OCI-LY7 (cell line): ENCODE data around the gene KLK13. TPM values are rescaled to one million over a fixed set of nuclear protein-coding genes. Genes with fewer than 3 reads are reported as not detected.

ENCODE experiments used
- BruUV-seq: library from RNA; stranded (reverse); fragments of 400-500 nt; replicated peaks from 2 replicates; lab custom pipeline; 2021; lab: Mats Ljungman, UMichigan
- CTCF ChIA-PET: fragments of 300-600 bp; sonication (Branson Sonifier 250); formaldehyde crosslinking; loops from one replicate; lab custom pipeline; 2022; ENCODE audit warnings: antibody characterized with exemption; ENCODE audit not compliant: unreplicated experiment; lab: Charles Lee
- POLR2A ChIA-PET: fragments of 300-600 bp; sonication (Branson Sonifier 250); formaldehyde crosslinking; loops from one replicate; lab custom pipeline; 2022; ENCODE audit warnings: antibody characterized with exemption; lab: Charles Lee
- DNase-seq: peaks from one replicate; pipeline ENCODE4 v3.0.0-alpha.2; 2015; ENCODE audit warnings: low spot score
- H2AFZ ChIP-seq: fragments of 200-600 bp; sonication (generic), shearing (Covaris generic); 2 replicates; pipeline ENCODE4 v1.6.1; 2014; ENCODE audit warnings: mild to moderate bottlenecking, antibody characterized with exemption, low read length, moderate library complexity
- H3K27ac ChIP-seq: fragments of 200-600 bp; sonication (generic); 2 replicates; pipeline ENCODE4 v1.5.1; 2014; ENCODE audit warnings: mixed run types, low read depth, mild to moderate bottlenecking, moderate library complexity, low read length, inconsistent platforms; ENCODE audit not compliant: poor library complexity, severe bottlenecking
- H3K36me3 ChIP-seq: fragments of 200-600 bp; sonication (generic); 2 replicates; pipeline ENCODE4 v1.6.1; 2014; ENCODE audit warnings: mild to moderate bottlenecking, antibody characterized with exemption, low read length, moderate library complexity, mixed read lengths; ENCODE audit not compliant: insufficient read depth
- H3K4me1 ChIP-seq: fragments of 200-600 bp; sonication (generic); 2 replicates; pipeline ENCODE4 v1.5.1; 2014; ENCODE audit warnings: mild to moderate bottlenecking, low read length; ENCODE audit not compliant: insufficient read depth, poor library complexity, severe bottlenecking
- H3K4me2 ChIP-seq: fragments of 200-600 bp; sonication (generic); 2 replicates; pipeline ENCODE4 v1.6.1; 2014; ENCODE audit warnings: mild to moderate bottlenecking, low read length
- H3K4me3 ChIP-seq: fragments of 200-600 bp; sonication (generic); 2 replicates; pipeline ENCODE4 v1.5.1; 2014; ENCODE audit warnings: mild to moderate bottlenecking, low read depth, low read length; ENCODE audit not compliant: poor library complexity, severe bottlenecking
- H3K79me2 ChIP-seq: fragments of 200-600 bp; sonication (generic); 2 replicates; pipeline ENCODE4 v1.6.1; 2016; ENCODE audit warnings: low read depth, mild to moderate bottlenecking, low read length, moderate library complexity, mixed read lengths; ENCODE audit not compliant: insufficient read depth
- H3K9me2 ChIP-seq: fragments of 200-600 bp; sonication (generic); 2 replicates; pipeline ENCODE4 v1.6.1; 2016; ENCODE audit warnings: mild to moderate bottlenecking, low read length, mixed read lengths; ENCODE audit not compliant: insufficient read depth
- H3K9me3 ChIP-seq: fragments of 200-600 bp; sonication (generic); 2 replicates; pipeline ENCODE4 v1.6.1; 2014; ENCODE audit warnings: mild to moderate bottlenecking, mixed run types, low read length, mixed read lengths
- H4K20me1 ChIP-seq: fragments of 200-600 bp; sonication (generic); 2 replicates; pipeline ENCODE4 v1.6.1; 2014; ENCODE audit warnings: mild to moderate bottlenecking, antibody characterized with exemption, low read length, moderate library complexity, mixed read lengths; ENCODE audit not compliant: insufficient read depth
- EZH2phosphoT487 ChIP-seq: fragments of 200-600 bp; sonication (generic); IDR thresholded peaks from 2 replicates; pipeline ENCODE4 v1.6.1; 2018; ENCODE audit warnings: low read depth, borderline replicate concordance, mild to moderate bottlenecking, mixed run types, antibody characterized with exemption, low read length, moderate library complexity, mixed read lengths
- intact Hi-C: fragments of 100-400 bp; cut with micrococcal nuclease; formaldehyde crosslinking; loops from one replicate; pipeline ENCODE4 v1.10.0; 2022; ENCODE audit not compliant: unreplicated experiment
- total RNA-seq, 2 experiments: library from RNA; depleted of rRNA in 1 of 2; stranded (reverse); fragments of >200 nt in 1 of 2; shearing (Covaris generic) in 1 of 2; gene quantifications; 2 replicates each; pipeline ENCODE4 v1.2.3, GENCODE V29; 2014 to 2022
- TF ChIP-seq, protein P1 (sequence below): fragments of 200-600 bp; sonication (generic); conservative IDR thresholded peaks from 2 replicates; pipeline ENCODE4 v1.5.1; 2014; ENCODE audit warnings: mild to moderate bottlenecking, antibody characterized with exemption, low read length, moderate library complexity, mixed read lengths

Gene KLK13
- total RNA-seq, 2 experiments from 2014 or later = not detected

DNA sequence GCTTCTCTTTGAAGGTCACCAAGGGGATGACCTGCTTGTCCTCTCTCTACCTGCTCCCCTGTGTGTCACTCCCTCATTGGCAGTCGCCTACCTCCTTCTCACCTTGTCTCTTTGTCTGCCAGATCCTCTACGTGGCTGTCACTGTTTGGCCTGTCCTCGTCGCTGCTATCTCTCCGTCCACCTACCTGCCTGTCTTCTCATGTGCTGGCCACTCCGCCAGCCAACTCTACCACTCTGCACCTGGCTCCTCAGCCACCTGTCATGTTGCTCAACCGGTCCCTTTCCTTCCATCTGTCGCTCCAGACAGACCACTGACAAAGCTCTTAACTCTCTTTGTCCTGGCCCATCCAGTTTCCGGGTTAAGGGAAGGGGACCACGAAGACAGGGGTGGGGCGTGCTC, 30.2 kb downstream of the KLK13 start, which contains the start of gene KLK12:
KLK12 (minus strand) TSS at position 299 of the 400 bp plus-strand sequence. CDS start 381 bp downstream, outside the sequence.
- no peaks in the 10 kb centered on the region for H3K9me2 ChIP-seq

DNA sequence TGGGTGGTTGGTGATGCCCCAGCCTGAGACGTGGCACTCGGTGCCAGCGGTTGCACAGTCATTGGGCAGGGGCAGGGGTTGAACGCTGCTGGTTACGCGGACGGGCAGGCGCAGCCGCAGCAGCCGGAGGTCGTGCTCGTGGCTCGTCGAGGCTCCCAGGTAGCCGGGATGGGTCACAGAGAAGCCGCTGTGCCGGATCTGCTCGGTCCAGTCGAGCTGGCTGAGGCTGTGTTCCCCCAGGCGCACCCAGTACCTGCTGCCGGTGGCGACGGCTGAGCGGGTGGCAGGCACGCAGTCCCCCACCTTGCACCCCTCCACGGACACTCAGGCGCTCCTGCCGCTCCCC, 33.0 kb downstream of the KLK13 start:
- Histone ChIP-seq H3K9me3 (no peaks in the 10 kb centered on the region), H3K4me2 (no peak overlapping the region), H3K79me2 (no peaks in the 10 kb centered on the region), H4K20me1 (no peaks in the 10 kb centered on the region), H3K36me3 (no peaks in the 10 kb centered on the region), H3K4me1 (no peaks in the 10 kb centered on the region), H3K9me2 (no peaks in the 10 kb centered on the region), H2AFZ (no peak overlapping the region), H3K4me3 (no peak overlapping the region), H3K27ac (no peak overlapping the region)
- no peak for DNase-seq
- POLR2A ChIA-PET = no interaction called here
- CTCF ChIA-PET = no interaction called here
- TF ChIP-seq, protein P1, sequence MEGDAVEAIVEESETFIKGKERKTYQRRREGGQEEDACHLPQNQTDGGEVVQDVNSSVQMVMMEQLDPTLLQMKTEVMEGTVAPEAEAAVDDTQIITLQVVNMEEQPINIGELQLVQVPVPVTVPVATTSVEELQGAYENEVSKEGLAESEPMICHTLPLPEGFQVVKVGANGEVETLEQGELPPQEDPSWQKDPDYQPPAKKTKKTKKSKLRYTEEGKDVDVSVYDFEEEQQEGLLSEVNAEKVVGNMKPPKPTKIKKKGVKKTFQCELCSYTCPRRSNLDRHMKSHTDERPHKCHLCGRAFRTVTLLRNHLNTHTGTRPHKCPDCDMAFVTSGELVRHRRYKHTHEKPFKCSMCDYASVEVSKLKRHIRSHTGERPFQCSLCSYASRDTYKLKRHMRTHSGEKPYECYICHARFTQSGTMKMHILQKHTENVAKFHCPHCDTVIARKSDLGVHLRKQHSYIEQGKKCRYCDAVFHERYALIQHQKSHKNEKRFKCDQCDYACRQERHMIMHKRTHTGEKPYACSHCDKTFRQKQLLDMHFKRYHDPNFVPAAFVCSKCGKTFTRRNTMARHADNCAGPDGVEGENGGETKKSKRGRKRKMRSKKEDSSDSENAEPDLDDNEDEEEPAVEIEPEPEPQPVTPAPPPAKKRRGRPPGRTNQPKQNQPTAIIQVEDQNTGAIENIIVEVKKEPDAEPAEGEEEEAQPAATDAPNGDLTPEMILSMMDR = no peak
- no peak for TF ChIP-seq EZH2phosphoT487
- BruUV-seq = no TSS peak
- intact Hi-C loops = no loop called here

More for the DNA sequence above, 30.2 kb downstream of the KLK13 start, which contains the start of gene KLK12:
- no peaks in the 10 kb centered on the region for H3K9me3 ChIP-seq
- no peaks in the 10 kb centered on the region for H4K20me1 ChIP-seq
- TF ChIP-seq, protein P1 = no peak
- TF ChIP-seq EZH2phosphoT487 = no peak
- POLR2A ChIA-PET = no interaction called here
- no TSS peak for BruUV-seq
- no peaks in the 10 kb centered on the region for H3K36me3 ChIP-seq
- H3K27ac ChIP-seq = no peak within 1 kb of the TSS
- no peaks in the 10 kb centered on the region for H3K79me2 ChIP-seq
- H3K4me3 ChIP-seq = no peak within 1 kb of the TSS
- H3K4me1 ChIP-seq = no peaks in the 10 kb centered on the region
- CTCF ChIA-PET = no interaction called here
- no peak within 1 kb of the TSS for H2AFZ ChIP-seq
- intact Hi-C loops = no loop called here
- H3K4me2 ChIP-seq = no peak within 1 kb of the TSS
- DNase-seq = no peak

DNA sequence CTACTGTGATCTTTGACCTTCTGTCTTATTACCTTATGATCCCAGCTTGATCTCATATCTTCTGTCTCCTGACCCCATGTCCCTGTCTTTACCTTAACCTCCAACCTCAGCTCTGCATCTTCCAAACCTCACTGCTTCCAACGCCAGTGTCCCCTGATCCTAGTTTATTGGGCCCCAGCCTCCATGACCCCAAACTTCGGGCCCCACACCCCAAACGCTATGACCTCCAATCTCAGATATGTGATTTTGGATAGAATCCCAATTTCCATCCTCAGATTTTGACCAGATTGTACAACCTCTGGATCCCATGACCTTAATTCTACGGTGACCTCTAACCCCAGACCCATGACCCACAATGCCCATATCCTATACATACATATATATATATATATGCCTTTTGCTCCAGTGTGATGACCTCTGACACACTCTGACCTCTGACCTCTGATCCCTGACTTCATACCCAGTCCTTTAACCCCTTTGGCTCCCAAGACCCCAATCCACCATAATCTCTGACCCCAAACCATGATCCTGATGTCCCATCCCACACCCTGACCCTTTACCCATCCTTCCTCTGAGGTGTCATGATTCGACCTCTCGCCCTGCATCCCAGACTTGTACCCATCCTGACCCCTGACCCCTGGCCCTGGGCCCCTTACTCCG, 33.5 kb downstream of the KLK13 start:
- H3K27ac ChIP-seq = no peak overlapping the region
- H3K36me3 ChIP-seq = no peaks in the 10 kb centered on the region
- CTCF ChIA-PET = no interaction called here
- no peak overlapping the region for H2AFZ ChIP-seq
- BruUV-seq = no TSS peak
- H3K79me2 ChIP-seq = no peaks in the 10 kb centered on the region
- H3K4me1 ChIP-seq = no peaks in the 10 kb centered on the region
- no peaks in the 10 kb centered on the region for H3K9me3 ChIP-seq
- POLR2A ChIA-PET = no interaction called here
- intact Hi-C loops = no loop called here
- no peak overlapping the region for H3K4me3 ChIP-seq
- H4K20me1 ChIP-seq = no peaks in the 10 kb centered on the region
- H3K4me2 ChIP-seq = no peak overlapping the region
- H3K9me2 ChIP-seq = no peaks in the 10 kb centered on the region
- no peak for DNase-seq
- no peak for TF ChIP-seq EZH2phosphoT487
- TF ChIP-seq, protein P1 = no peak
